Measurements from ENCODE around the gene MPPED1. TPM values are rescaled to one million over a fixed set of nuclear protein-coding genes. Genes with fewer than 3 reads are reported as not detected.

MPPED1 gene
- total RNA-seq, 1 experiment from 2014 or later, result not detected

GRCh38 chr22:43390872-43391271, 20.9 kb upstream of the MPPED1 start:
- Mint-ChIP-seq H3K27me3 (ENCODE audit: unreplicated experiment) (peaks cover 100% of the 10 kb centered on the region), H3K9me3 (ENCODE audit: low read depth, unreplicated experiment) (no peaks in the 10 kb centered on the region), H3K4me3 (ENCODE audit: low read depth, unreplicated experiment) (no peak overlapping the region), H3K27ac (ENCODE audit: unreplicated experiment) (no peak overlapping the region), H3K4me1 (ENCODE audit: low read depth, unreplicated experiment) (no peaks in the 10 kb centered on the region), H3K36me3 (ENCODE audit: insufficient read depth, unreplicated experiment) (no peaks in the 10 kb centered on the region)
- no peak for TF ChIP-seq CTCF (IDR thresholded peaks at IDR 0.05; ENCODE audit: unreplicated experiment)
- intact Hi-C loops (cut with micrococcal nuclease; ENCODE audit: unreplicated experiment), result no loop called here
- DNase-seq, result no peak
- BruUV-seq (replicated peaks), result no TSS peak
- CTCF ChIA-PET, result no interaction called here

- CTCF ChIA-PET, result interaction anchor here (1.1 kb wide), 1 partner anchor 8 kb away, joined by 3 read pairs; no protein-coding TSS in a partner anchor
- intact Hi-C loops (cut with micrococcal nuclease; ENCODE audit: unreplicated experiment), result no loop called here
- no peaks in the 10 kb centered on the region for H3K9me3 Mint-ChIP-seq (ENCODE audit: low read depth, unreplicated experiment)
- no peak overlapping the region for H3K27ac Mint-ChIP-seq (ENCODE audit: unreplicated experiment)
- no peak for TF ChIP-seq CTCF (IDR thresholded peaks at IDR 0.05; ENCODE audit: unreplicated experiment)
- H3K4me3 Mint-ChIP-seq (ENCODE audit: low read depth, unreplicated experiment), result no peak overlapping the region
- no TSS peak for BruUV-seq (replicated peaks)
- H3K27me3 Mint-ChIP-seq (ENCODE audit: unreplicated experiment), result peaks cover 100% of the 10 kb centered on the region
- H3K4me1 Mint-ChIP-seq (ENCODE audit: low read depth, unreplicated experiment), result no peaks in the 10 kb centered on the region
- DNase-seq, result no peak
- H3K36me3 Mint-ChIP-seq (ENCODE audit: insufficient read depth, unreplicated experiment), result no peaks in the 10 kb centered on the region
Measured at GRCh38 chr22:43391306-43391705, 20.5 kb upstream of the MPPED1 start.

- BruUV-seq (replicated peaks), result no TSS peak
- DNase-seq, result no peak
- Mint-ChIP-seq H3K27me3 (ENCODE audit: unreplicated experiment) (peaks cover 100% of the 10 kb centered on the region), H3K4me3 (ENCODE audit: low read depth, unreplicated experiment) (no peak overlapping the region), H3K27ac (ENCODE audit: unreplicated experiment) (no peak overlapping the region), H3K4me1 (ENCODE audit: low read depth, unreplicated experiment) (no peaks in the 10 kb centered on the region), H3K9me3 (ENCODE audit: low read depth, unreplicated experiment) (no peaks in the 10 kb centered on the region), H3K36me3 (ENCODE audit: insufficient read depth, unreplicated experiment) (no peaks in the 10 kb centered on the region)
- CTCF ChIA-PET, result interaction anchor here (0.7 to 1.1 kb wide), 2 partner anchors 9 to 1452 kb away, joined by 3 read pairs; no protein-coding TSS in a partner anchor
- no peak for TF ChIP-seq CTCF (IDR thresholded peaks at IDR 0.05; ENCODE audit: unreplicated experiment)
- intact Hi-C loops (cut with micrococcal nuclease; ENCODE audit: unreplicated experiment), result no loop called here
Measured at GRCh38 chr22:43392385-43392989, 19.3 kb upstream of the MPPED1 start.

GRCh38 chr22:43393132-43393843, 18.5 kb upstream of the MPPED1 start:
- no peak for TF ChIP-seq CTCF (IDR thresholded peaks at IDR 0.05; ENCODE audit: unreplicated experiment)
- H3K27ac Mint-ChIP-seq (ENCODE audit: unreplicated experiment), result no peak overlapping the region
- no peaks in the 10 kb centered on the region for H3K9me3 Mint-ChIP-seq (ENCODE audit: low read depth, unreplicated experiment)
- no peaks in the 10 kb centered on the region for H3K36me3 Mint-ChIP-seq (ENCODE audit: insufficient read depth, unreplicated experiment)
- DNase-seq, result no peak
- peaks cover 100% of the 10 kb centered on the region for H3K27me3 Mint-ChIP-seq (ENCODE audit: unreplicated experiment)
- CTCF ChIA-PET, result no interaction called here
- H3K4me1 Mint-ChIP-seq (ENCODE audit: low read depth, unreplicated experiment), result no peaks in the 10 kb centered on the region
- no peak overlapping the region for H3K4me3 Mint-ChIP-seq (ENCODE audit: low read depth, unreplicated experiment)
- intact Hi-C loops (cut with micrococcal nuclease; ENCODE audit: unreplicated experiment), result no loop called here
- no TSS peak for BruUV-seq (replicated peaks)

Measured in Calu3 (cell line).